Upper lobe of left lung (tissue), 6 donors: ENCODE measurements around the gene GNG13. TPM values are rescaled to one million over a fixed set of nuclear protein-coding genes. Genes with fewer than 3 reads are reported as not detected.

Experiments
- ATAC-seq, 2 donors: fragments of 200-7000 bp; cut with Tn5 transposase; one replicate each; pipeline ENCODE4 v1.9.1; 2022; ENCODE audit warnings: mild to moderate bottlenecking in 2 of 2, moderate library complexity in 2 of 2; ENCODE audit not compliant: low FRiP score in 2 of 2
- DNase-seq, 2 donors: peaks; one replicate each; pipeline ENCODE4 v3.0.0-alpha.2; 2019 to 2020
- H3K27ac ChIP-seq, 4 donors: fragments of 200-600 bp; sonication (generic); one replicate each; pipeline ENCODE4 v1.5.1; 2016 to 2019
- H3K27me3 ChIP-seq, 4 donors: fragments of 200-600 bp; sonication (generic); one replicate each; pipeline ENCODE4 v1.5.1; 2017 to 2019
- H3K36me3 ChIP-seq, 4 donors: fragments of 200-600 bp; sonication (generic); one replicate each; pipeline ENCODE4 v1.5.1; 2016 to 2019
- H3K4me1 ChIP-seq, 4 donors: fragments of 200-600 bp; sonication (generic); one replicate each; pipeline ENCODE4 v1.5.1; 2018 to 2019
- H3K4me3 ChIP-seq, 4 donors: fragments of 200-600 bp; sonication (generic); one replicate each; pipeline ENCODE4 v1.5.1; 2017 to 2019; ENCODE audit warnings: mild to moderate bottlenecking in 2 of 4, moderate library complexity in 1 of 4
- H3K9me3 ChIP-seq, 4 donors: fragments of 200-600 bp; sonication (generic); one replicate each; pipeline ENCODE4 v1.5.1; 2018 to 2019
- CTCF ChIP-seq, 6 experiments: fragments of 450-650 bp in 4 of 6; fragments of 200-600 bp in 2 of 6; sonication (generic) in 2 of 6; IDR thresholded peaks; one replicate each; pipeline ENCODE4 v1.5.1; 2016 to 2019; ENCODE audit warnings: antibody characterized with exemption in 6 of 6
- EP300 ChIP-seq, 4 donors: sonication (generic); formaldehyde crosslinking; IDR thresholded peaks; one replicate each; pipeline ENCODE4 v1.5.1; 2017; ENCODE audit warnings: antibody characterized with exemption in 4 of 4, control low read depth in 2 of 4
- POLR2A ChIP-seq, 4 donors: fragments of 450-650 bp; IDR thresholded peaks; one replicate each; pipeline ENCODE4 v1.5.1; 2016 to 2017; ENCODE audit warnings: antibody characterized with exemption in 4 of 4, mild to moderate bottlenecking in 2 of 4
- POLR2AphosphoS5 ChIP-seq, 2 donors: sonication (generic); formaldehyde crosslinking; IDR thresholded peaks; one replicate each; pipeline ENCODE4 v1.5.1; 2017; ENCODE audit warnings: antibody characterized with exemption in 2 of 2
- WGBS, 2 donors: methylation state at CpG; one replicate each; pipeline ENCODE4 v1.1.5; 2017 to 2018; 5-methylcytosine and 5-hydroxymethylcytosine counted together
- total RNA-seq, 6 donors: library from RNA; depleted of rRNA in 4 of 6; stranded (reverse); fragments of >200 nt in 4 of 6; gene quantifications; one replicate each; pipeline versions ENCODE4 v1.1.0 to v1.2.1, GENCODE V29; 2016 to 2021
- donor health status: DM: no; HTN: no; CAD: no; lungs with moderate emphysema.
- donor health status: DM: no; HTN: yes; CAD: no; lungs with severe emphysema.

GNG13 gene
- total RNA-seq, 6 donors from 2014 or later: not detected

GRCh38 chr16:818592-818991 lies 18.1 kb upstream of the GNG13 start:
- Histone ChIP-seq H3K27me3 (peaks cover 0 to 20% (median 3%) of the 10 kb centered on the region in 4 donors), H3K4me3 (no peak overlapping the region), H3K36me3 (no peaks in the 10 kb centered on the region), H3K4me1 (peaks cover 0 to 10% (median 2%) of the 10 kb centered on the region in 4 donors), H3K9me3 (no peaks in the 10 kb centered on the region), H3K27ac (no peak overlapping the region)
- no peak for TF ChIP-seq CTCF (IDR thresholded peaks at IDR 0.05)
- no peak for TF ChIP-seq POLR2A (IDR thresholded peaks at IDR 0.05)
- TF ChIP-seq POLR2AphosphoS5 (IDR thresholded peaks at IDR 0.05): no peak
- no peak for TF ChIP-seq EP300 (IDR thresholded peaks at IDR 0.05)
- ATAC-seq (no peak), DNase-seq (no peak)
- WGBS, 2 donors: 64 to 67% methylated on average over 2 of the region's 2 CpGs

GRCh38 chr16:818132-818531 lies 17.6 kb upstream of the GNG13 start:
- DNase-seq (no peak), ATAC-seq (no peak)
- peaks cover 0 to 24% (median 6%) of the 10 kb centered on the region in 4 donors for H3K27me3 ChIP-seq
- H3K27ac ChIP-seq: no peak overlapping the region
- peaks cover 0 to 15% (median 4%) of the 10 kb centered on the region in 4 donors for H3K4me1 ChIP-seq
- no peak for TF ChIP-seq POLR2AphosphoS5 (IDR thresholded peaks at IDR 0.05)
- no peaks in the 10 kb centered on the region for H3K36me3 ChIP-seq
- H3K4me3 ChIP-seq: no peak overlapping the region
- no peaks in the 10 kb centered on the region for H3K9me3 ChIP-seq
- 83 to 87% methylated on average over 8 of the region's 8 CpGs for WGBS, 2 donors

- no peak overlapping the region for H3K27ac ChIP-seq
- peaks cover 0 to 17% (median 5%) of the 10 kb centered on the region in 4 donors for H3K4me1 ChIP-seq
- H3K4me3 ChIP-seq: no peak overlapping the region
- TF ChIP-seq POLR2A (IDR thresholded peaks at IDR 0.05) (no peak), EP300 (IDR thresholded peaks at IDR 0.05) (no peak), CTCF (IDR thresholded peaks at IDR 0.05) (no peak), POLR2AphosphoS5 (IDR thresholded peaks at IDR 0.05) (no peak)
- no peaks in the 10 kb centered on the region for H3K36me3 ChIP-seq
- H3K9me3 ChIP-seq: peaks cover 0 to 2% (median 0%) of the 10 kb centered on the region in 4 donors
- H3K27me3 ChIP-seq: peaks cover 0 to 27% (median 7%) of the 10 kb centered on the region in 4 donors
- ATAC-seq: no peak
- 36 to 79% methylated on average over 49 to 70 of the region's 71 CpGs for WGBS, 2 donors
- peak in 1 of 2 donors; percentile 81 for DNase-seq
Measured at GRCh38 chr16:817001-817906, 16.7 kb upstream of the GNG13 start.

- Histone ChIP-seq H3K27ac (no peak overlapping the region), H3K4me1 (peaks cover 0 to 17% (median 5%) of the 10 kb centered on the region in 4 donors), H3K36me3 (no peaks in the 10 kb centered on the region), H3K27me3 (peaks cover 0 to 27% (median 7%) of the 10 kb centered on the region in 4 donors), H3K4me3 (no peak overlapping the region), H3K9me3 (peaks cover 0 to 3% (median 0%) of the 10 kb centered on the region in 4 donors)
- ATAC-seq: peak in 1 of 2 donors; percentile 35
- peak in 1 of 2 donors; percentile 51 for DNase-seq
- 83 to 87% methylated on average over 3 to 15 of the region's 15 CpGs for WGBS, 2 donors
- TF ChIP-seq POLR2A (IDR thresholded peaks at IDR 0.05): no peak
- TF ChIP-seq CTCF (IDR thresholded peaks at IDR 0.05): no peak
- TF ChIP-seq EP300 (IDR thresholded peaks at IDR 0.05): no peak
Measured at GRCh38 chr16:815861-816260, 15.3 kb upstream of the GNG13 start.

- DNase-seq (no peak), ATAC-seq (no peak)
- Histone ChIP-seq H3K4me1 (peaks cover 0 to 17% (median 5%) of the 10 kb centered on the region in 4 donors), H3K27ac (no peak overlapping the region), H3K4me3 (no peak overlapping the region), H3K36me3 (no peaks in the 10 kb centered on the region), H3K9me3 (peaks cover 0 to 3% (median 0%) of the 10 kb centered on the region in 4 donors), H3K27me3 (peaks cover 0 to 27% (median 7%) of the 10 kb centered on the region in 4 donors)
- TF ChIP-seq POLR2A (IDR thresholded peaks at IDR 0.05) (no peak), EP300 (IDR thresholded peaks at IDR 0.05) (no peak), POLR2AphosphoS5 (IDR thresholded peaks at IDR 0.05) (no peak), CTCF (IDR thresholded peaks at IDR 0.05) (no peak)
- 72 to 77% methylated on average over 9 of the region's 9 CpGs for WGBS, 2 donors
Measured at GRCh38 chr16:814974-815373, 14.4 kb upstream of the GNG13 start.
